Activated naive CD8-positive, alpha-beta T cell treated with anti-CD3 and anti-CD28 coated beads, Interleukin-2, amount 50 U/mL, for 24 hours (primary cell): ENCODE data around the gene NIM1K.
"Not testable (repeated sequence)": the region's sequence is repeated elsewhere in the genome, so short reads cannot be mapped to it uniquely, and the experiment has no call there.

Source experiments
- ATAC-seq: fragments of 150-1000 bp; cut with Tn5 transposase; one replicate; pipeline ENCODE4 v1.10.0; 2021
- DNase-seq: peaks from one replicate; pipeline ENCODE4 v3.0.0; 2021
- H3K27ac Mint-ChIP-seq: one replicate; pipeline ENCODE4 v1.8.0; 2021; ENCODE audit warnings: mild to moderate bottlenecking, mixed read lengths
- H3K27me3 Mint-ChIP-seq: one replicate; pipeline ENCODE4 v1.8.0; 2021; ENCODE audit warnings: mixed read lengths
- H3K36me3 Mint-ChIP-seq: one replicate; pipeline ENCODE4 v1.8.0; 2021; ENCODE audit warnings: low read depth, mixed read lengths
- H3K4me1 Mint-ChIP-seq: one replicate; pipeline ENCODE4 v1.8.0; 2021; ENCODE audit warnings: mixed read lengths
- H3K4me3 Mint-ChIP-seq: one replicate; pipeline ENCODE4 v1.8.0; 2021; ENCODE audit warnings: mild to moderate bottlenecking, moderate library complexity, mixed read lengths
- H3K9me3 Mint-ChIP-seq: one replicate; pipeline ENCODE4 v1.8.0; 2021; ENCODE audit warnings: mixed read lengths

NIM1K gene

GRCh38 chr5:43298443-43298842 is 106.4 kb downstream of the NIM1K start:
- H3K36me3 Mint-ChIP-seq = peaks cover 81% of the 10 kb centered on the region
- peaks cover 23% of the 10 kb centered on the region for H3K4me1 Mint-ChIP-seq
- no peak for DNase-seq
- H3K4me3 Mint-ChIP-seq = no peak overlapping the region
- no peak overlapping the region for H3K27ac Mint-ChIP-seq
- no peaks in the 10 kb centered on the region for H3K9me3 Mint-ChIP-seq
- no peak for ATAC-seq
- H3K27me3 Mint-ChIP-seq = no peaks in the 10 kb centered on the region

GRCh38 chr5:43300112-43300511 is 108.1 kb downstream of the NIM1K start:
- Mint-ChIP-seq H3K36me3 (peaks cover 79% of the 10 kb centered on the region), H3K4me3 (no peak overlapping the region), H3K27ac (no peak overlapping the region), H3K9me3 (no peaks in the 10 kb centered on the region), H3K4me1 (peaks cover 40% of the 10 kb centered on the region), H3K27me3 (no peaks in the 10 kb centered on the region)
- no peak for DNase-seq
- ATAC-seq = no peak

- DNase-seq (no peak), ATAC-seq (no peak)
- no peak overlapping the region for H3K4me3 Mint-ChIP-seq
- H3K27ac Mint-ChIP-seq = no peak overlapping the region
- no peaks in the 10 kb centered on the region for H3K27me3 Mint-ChIP-seq
- H3K36me3 Mint-ChIP-seq = peaks cover 72% of the 10 kb centered on the region
- H3K9me3 Mint-ChIP-seq = no peaks in the 10 kb centered on the region
- H3K4me1 Mint-ChIP-seq = peaks cover 52% of the 10 kb centered on the region
Observed at GRCh38 chr5:43301653-43302091, 109.6 kb downstream of the NIM1K start.

GRCh38 chr5:43302481-43302880 is 110.5 kb downstream of the NIM1K start:
- Mint-ChIP-seq H3K4me3 (no peak overlapping the region), H3K27me3 (no peaks in the 10 kb centered on the region), H3K4me1 (peaks cover 57% of the 10 kb centered on the region), H3K9me3 (no peaks in the 10 kb centered on the region), H3K36me3 (peaks cover 66% of the 10 kb centered on the region), H3K27ac (peak overlapping the region; percentile 13)
- ATAC-seq = no peak
- no peak for DNase-seq

- no peak overlapping the region for H3K4me3 Mint-ChIP-seq
- peak overlapping the region; percentile 84 for H3K27ac Mint-ChIP-seq
- no peaks in the 10 kb centered on the region for H3K9me3 Mint-ChIP-seq
Observed at GRCh38 chr5:43303242-43303641, 111.2 kb downstream of the NIM1K start.

GRCh38 chr5:43304525-43304924 is 112.5 kb downstream of the NIM1K start:
- peak overlapping the region; percentile 40 for H3K4me3 Mint-ChIP-seq
- no peaks in the 10 kb centered on the region for H3K27me3 Mint-ChIP-seq
- peak overlapping the region; percentile 84 for H3K27ac Mint-ChIP-seq
- H3K4me1 Mint-ChIP-seq = peaks cover 72% of the 10 kb centered on the region
- ATAC-seq = peak; percentile 77
- H3K9me3 Mint-ChIP-seq = no peaks in the 10 kb centered on the region
- DNase-seq = no peak
- peaks cover 57% of the 10 kb centered on the region for H3K36me3 Mint-ChIP-seq

More at GRCh38 chr5:43303242-43303641, 111.2 kb downstream of the NIM1K start:
- DNase-seq (no peak), ATAC-seq (peak; percentile 15)
- Mint-ChIP-seq H3K4me1 (peaks cover 62% of the 10 kb centered on the region), H3K27me3 (no peaks in the 10 kb centered on the region), H3K36me3 (peaks cover 61% of the 10 kb centered on the region)

- ATAC-seq (peak; percentile 26), DNase-seq (no peak)
- no peaks in the 10 kb centered on the region for H3K27me3 Mint-ChIP-seq
- H3K36me3 Mint-ChIP-seq = peaks cover 58% of the 10 kb centered on the region
- H3K9me3 Mint-ChIP-seq = no peaks in the 10 kb centered on the region
- peak overlapping the region; percentile 2 for H3K4me3 Mint-ChIP-seq
- H3K27ac Mint-ChIP-seq = peak overlapping the region; percentile 81
- peaks cover 82% of the 10 kb centered on the region for H3K4me1 Mint-ChIP-seq
Observed at GRCh38 chr5:43305948-43306565, 114.0 kb downstream of the NIM1K start.

GRCh38 chr5:43306954-43307353 is 114.9 kb downstream of the NIM1K start:
- peaks cover 56% of the 10 kb centered on the region for H3K36me3 Mint-ChIP-seq
- not testable (repeated sequence) for H3K27ac Mint-ChIP-seq, DNase-seq, H3K27me3 Mint-ChIP-seq, ATAC-seq, H3K9me3 Mint-ChIP-seq
- H3K4me1 Mint-ChIP-seq = peaks cover 85% of the 10 kb centered on the region
- H3K4me3 Mint-ChIP-seq = peak overlapping the region; percentile 2

- Mint-ChIP-seq H3K36me3 (peaks cover 48% of the 10 kb centered on the region), H3K4me3 (no peak overlapping the region), H3K4me1 (peaks cover 77% of the 10 kb centered on the region), H3K27ac (peak overlapping the region; percentile 56), H3K27me3 (peaks cover 3% of the 10 kb centered on the region), H3K9me3 (peaks cover 4% of the 10 kb centered on the region)
- DNase-seq (no peak), ATAC-seq (no peak)
Observed at GRCh38 chr5:43309122-43309521, 117.1 kb downstream of the NIM1K start.

GRCh38 chr5:43309637-43310036 is 117.6 kb downstream of the NIM1K start:
- Mint-ChIP-seq H3K36me3 (peaks cover 43% of the 10 kb centered on the region), H3K4me1 (peaks cover 77% of the 10 kb centered on the region), H3K27me3 (peaks cover 3% of the 10 kb centered on the region), H3K27ac (peak overlapping the region; percentile 37), H3K9me3 (peaks cover 6% of the 10 kb centered on the region), H3K4me3 (no peak overlapping the region)
- DNase-seq (no peak), ATAC-seq (no peak)

GRCh38 chr5:43312076-43312661 is 120.1 kb downstream of the NIM1K start:
- Mint-ChIP-seq H3K27ac (peak overlapping the region; percentile 97), H3K9me3 (peaks cover 10% of the 10 kb centered on the region), H3K27me3 (peaks cover 3% of the 10 kb centered on the region), H3K36me3 (peaks cover 32% of the 10 kb centered on the region), H3K4me1 (peaks cover 79% of the 10 kb centered on the region), H3K4me3 (peak overlapping the region; percentile 92)
- DNase-seq = no peak
- ATAC-seq = no peak

GRCh38 chr5:43312699-43313034 is 120.6 kb downstream of the NIM1K start:
- H3K4me1 Mint-ChIP-seq = peaks cover 78% of the 10 kb centered on the region
- peak; percentile 6 for ATAC-seq

GRCh38 chr5:43313035-43313853 is 121.2 kb downstream of the NIM1K start, which contains the start of gene HMGCS1:
Gene HMGCS1, minus strand, starts transcription at chr5:43313412. Its CDS starts 14,447 bp downstream, at chr5:43298965.
- Mint-ChIP-seq H3K27ac (peak within 1 kb of the TSS; percentile 97), H3K9me3 (peaks cover 10% of the 10 kb centered on the region), H3K36me3 (peaks cover 32% of the 10 kb centered on the region), H3K27me3 (peaks cover 3% of the 10 kb centered on the region), H3K4me3 (peak within 1 kb of the TSS; percentile 92), H3K4me1 (peaks cover 74% of the 10 kb centered on the region)
- DNase-seq = peak; percentile 97
- peak; percentile 93 for ATAC-seq

More at GRCh38 chr5:43312699-43313034, 120.6 kb downstream of the NIM1K start:
- no peak for DNase-seq
- peaks cover 3% of the 10 kb centered on the region for H3K27me3 Mint-ChIP-seq
- H3K9me3 Mint-ChIP-seq = peaks cover 10% of the 10 kb centered on the region
- peak overlapping the region; percentile 92 for H3K4me3 Mint-ChIP-seq
- peak overlapping the region; percentile 97 for H3K27ac Mint-ChIP-seq
- peaks cover 32% of the 10 kb centered on the region for H3K36me3 Mint-ChIP-seq

- H3K27ac Mint-ChIP-seq = peak overlapping the region; percentile 97
- H3K27me3 Mint-ChIP-seq = peaks cover 3% of the 10 kb centered on the region
- DNase-seq (no peak), ATAC-seq (no peak)
- H3K36me3 Mint-ChIP-seq = peaks cover 32% of the 10 kb centered on the region
- H3K9me3 Mint-ChIP-seq = peaks cover 10% of the 10 kb centered on the region
- H3K4me1 Mint-ChIP-seq = peaks cover 69% of the 10 kb centered on the region
- peak overlapping the region; percentile 92 for H3K4me3 Mint-ChIP-seq
Observed at GRCh38 chr5:43313854-43314457, 121.9 kb downstream of the NIM1K start.
